Trophoblast cell (in vitro differentiated cells and primary cell): ENCODE data around the gene EEFSEC.
A peak's percentile ranks its signal among the peaks of the same experiment; 100 is the strongest.

Experiments used
- DNase-seq, 2 donors: peaks; one replicate each; pipeline ENCODE4 v3.0.0-alpha.2; 2016
- H2AFZ ChIP-seq: 2 replicates; pipeline ENCODE4 v1.6.1; 2013; ENCODE audit warnings: low read length, moderate library complexity, mild to moderate bottlenecking; ENCODE audit not compliant: insufficient read depth, poor library complexity
- H2AK5ac ChIP-seq: 2 replicates; pipeline ENCODE4 v1.6.1; 2013; ENCODE audit warnings: mild to moderate bottlenecking, low read length
- H2BK120ac ChIP-seq: 2 replicates; pipeline ENCODE4 v1.6.1; 2013; ENCODE audit warnings: low read length, mild to moderate bottlenecking, moderate library complexity; ENCODE audit not compliant: insufficient read depth, poor library complexity
- H2BK12ac ChIP-seq: 2 replicates; pipeline ENCODE4 v1.6.1; 2013; ENCODE audit warnings: mild to moderate bottlenecking, low read length, moderate library complexity
- H2BK5ac ChIP-seq: 2 replicates; pipeline ENCODE4 v1.6.1; 2013; ENCODE audit warnings: low read length, low read depth, moderate library complexity, mild to moderate bottlenecking; ENCODE audit not compliant: poor library complexity
- H3K14ac ChIP-seq: 2 replicates; pipeline ENCODE4 v1.6.1; 2013; ENCODE audit warnings: mild to moderate bottlenecking, low read length
- H3K18ac ChIP-seq: 2 replicates; pipeline ENCODE4 v1.6.1; 2013; ENCODE audit warnings: mild to moderate bottlenecking, low read length
- H3K23ac ChIP-seq: 2 replicates; pipeline ENCODE4 v1.6.1; 2013; ENCODE audit warnings: low read length
- H3K27ac ChIP-seq: 2 replicates; pipeline ENCODE4 v1.5.1; 2013; ENCODE audit warnings: low read depth, mild to moderate bottlenecking, inconsistent platforms, low read length, moderate library complexity
- H3K27me3 ChIP-seq: 2 replicates; pipeline ENCODE4 v1.6.1; 2013; ENCODE audit warnings: inconsistent platforms, mild to moderate bottlenecking, low read length, moderate library complexity; ENCODE audit not compliant: insufficient read depth
- H3K36me3 ChIP-seq, 2 experiments: 1 replicate in 1 of 2; 2 replicates in 1 of 2; pipeline ENCODE4 v1.6.1; 2013; ENCODE audit warnings: low read length in 2 of 2, mild to moderate bottlenecking in 2 of 2, moderate library complexity in 1 of 2; ENCODE audit not compliant: insufficient read depth in 2 of 2, control insufficient read depth in 1 of 2
- H3K4ac ChIP-seq: 2 replicates; pipeline ENCODE4 v1.6.1; 2013; ENCODE audit warnings: low read depth, mild to moderate bottlenecking, low read length, moderate library complexity
- H3K4me1 ChIP-seq, 2 experiments: 1 replicate in 1 of 2; 2 replicates in 1 of 2; pipeline ENCODE4 v1.6.1; 2013; ENCODE audit warnings: low read length in 2 of 2, mild to moderate bottlenecking in 2 of 2, moderate library complexity in 1 of 2; ENCODE audit not compliant: insufficient read depth in 2 of 2, control insufficient read depth in 1 of 2
- H3K4me2 ChIP-seq: 2 replicates; pipeline ENCODE4 v1.6.1; 2013; ENCODE audit warnings: inconsistent platforms, mild to moderate bottlenecking, low read length, moderate library complexity
- H3K4me3 ChIP-seq: 2 replicates; pipeline ENCODE4 v1.5.1; 2013; ENCODE audit warnings: mild to moderate bottlenecking, low read depth, low read length, inconsistent platforms
- H3K79me1 ChIP-seq: one replicate; pipeline ENCODE4 v1.6.1; 2013; ENCODE audit warnings: low read length
- H3K79me2 ChIP-seq: 2 replicates; pipeline ENCODE4 v1.6.1; 2013; ENCODE audit warnings: low read length, mild to moderate bottlenecking; ENCODE audit not compliant: control insufficient read depth, insufficient read depth, poor library complexity
- H3K9ac ChIP-seq: 2 replicates; pipeline ENCODE4 v1.6.1; 2013; ENCODE audit warnings: mild to moderate bottlenecking, low read length
- H3K9me3 ChIP-seq: 2 replicates; pipeline ENCODE4 v1.6.1; 2013; ENCODE audit warnings: low read depth, mild to moderate bottlenecking, control low read depth, inconsistent platforms, low read length; ENCODE audit not compliant: insufficient read depth
- H4K12ac ChIP-seq: 2 replicates; pipeline ENCODE4 v1.6.1; 2013; ENCODE audit warnings: low read depth, mild to moderate bottlenecking, low read length, moderate library complexity
- H4K8ac ChIP-seq: 2 replicates; pipeline ENCODE4 v1.6.1; 2013; ENCODE audit warnings: low read depth, mild to moderate bottlenecking, low read length, moderate library complexity
- H4K91ac ChIP-seq: one replicate; pipeline ENCODE4 v1.6.1; 2013; ENCODE audit warnings: low read depth, mild to moderate bottlenecking, low read length, moderate library complexity
- WGBS: extraction: QIAGEN DNeasy Blood & Tissue Kit; methylation state at CpG from one replicate; pipeline ENCODE4 v1.1.7; 2013; ENCODE audit warnings: missing lambda C conversion rate; ENCODE audit not compliant: insufficient read length, insufficient coverage; ENCODE audit errors: extremely low coverage; 5-methylcytosine and 5-hydroxymethylcytosine counted together

EEFSEC gene

DNA sequence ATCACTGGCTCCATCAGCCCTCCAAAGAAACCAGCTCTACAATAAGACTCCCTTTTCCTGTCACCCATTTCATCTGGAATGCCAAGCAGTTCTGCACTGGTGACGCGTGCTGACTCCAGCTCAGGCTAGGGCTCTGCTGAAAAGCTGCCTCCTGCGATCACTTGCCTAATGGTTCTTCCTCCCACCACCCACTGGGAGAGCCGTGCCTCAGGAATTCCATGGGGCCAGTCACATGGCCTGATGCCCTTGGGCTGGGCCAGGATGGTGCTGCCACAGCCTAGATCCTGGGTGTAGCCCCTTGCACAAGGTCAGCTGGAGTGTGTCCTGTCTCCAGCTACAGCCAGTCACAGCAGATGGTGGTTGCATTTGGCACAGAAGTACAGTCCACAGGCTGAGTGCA is 214.5 kb downstream of the EEFSEC start:
- Histone ChIP-seq H4K12ac (no peak overlapping the region), H4K91ac (no peak overlapping the region), H3K27me3 (no peaks in the 10 kb centered on the region), H3K14ac (no peak overlapping the region), H3K18ac (no peak overlapping the region), H3K4me3 (no peak overlapping the region), H3K79me2 (no peaks in the 10 kb centered on the region), H3K4me1 (no peaks in the 10 kb centered on the region), H3K9ac (no peak overlapping the region), H2BK12ac (no peak overlapping the region), H3K36me3 (peaks cover 0 to 7% of the 10 kb centered on the region in 2 experiments), H2BK120ac (no peak overlapping the region), H2AK5ac (no peak overlapping the region), H3K9me3 (no peaks in the 10 kb centered on the region), H2AFZ (no peak overlapping the region), H3K23ac (no peak overlapping the region), H3K79me1 (no peaks in the 10 kb centered on the region), H4K8ac (no peak overlapping the region), H3K27ac (no peak overlapping the region), H2BK5ac (no peak overlapping the region), H3K4me2 (no peak overlapping the region), H3K4ac (no peak overlapping the region)
- no peak for DNase-seq
- WGBS: no CpG with 5 or more reads among the region's 4 CpGs

- WGBS: no CpG with 5 or more reads among the region's 7 CpGs
- no peak overlapping the region for H3K27ac ChIP-seq
Measured at GRCh38 chr3:128368626-128369025, 215.3 kb downstream of the EEFSEC start.

DNA sequence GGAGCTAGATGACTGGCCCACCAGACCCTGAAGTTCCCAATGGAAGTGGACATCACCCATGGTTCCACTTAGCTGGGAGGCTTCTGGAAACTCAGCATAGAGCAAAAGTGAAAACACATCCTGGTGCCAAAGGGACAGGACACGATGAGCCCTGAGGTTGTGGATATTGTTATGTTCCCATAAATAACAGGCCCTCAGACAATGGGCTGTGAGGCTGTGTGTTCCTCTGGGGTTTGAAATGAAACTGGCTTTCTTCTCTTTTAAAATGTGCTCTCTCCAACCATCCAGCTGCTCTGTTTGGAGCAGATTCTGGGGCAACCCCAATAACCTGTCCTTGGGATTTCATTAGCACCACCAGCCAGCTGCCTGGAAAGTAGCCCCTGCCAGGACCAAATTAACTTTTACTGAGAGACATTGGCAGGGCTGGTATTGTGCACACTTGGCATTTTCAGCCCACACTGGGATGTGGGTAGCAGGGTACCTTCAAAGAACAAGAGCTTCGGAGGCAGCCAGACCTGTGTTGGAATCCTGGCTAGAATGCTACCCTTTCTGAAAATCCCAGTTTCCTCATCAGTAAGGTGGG is 215.9 kb downstream of the EEFSEC start:
- DNase-seq: no peak
- Histone ChIP-seq H3K18ac (no peak overlapping the region), H3K79me2 (no peaks in the 10 kb centered on the region), H4K8ac (no peak overlapping the region), H2BK5ac (no peak overlapping the region), H3K36me3 (peaks cover 2 to 3% of the 10 kb centered on the region in 2 experiments), H3K27me3 (no peaks in the 10 kb centered on the region), H3K23ac (no peak overlapping the region), H3K14ac (no peak overlapping the region), H2BK12ac (no peak overlapping the region), H3K4me1 (no peaks in the 10 kb centered on the region), H2AK5ac (no peak overlapping the region), H2AFZ (no peak overlapping the region), H4K12ac (no peak overlapping the region), H3K4me2 (no peak overlapping the region), H3K4me3 (no peak overlapping the region), H4K91ac (no peak overlapping the region), H3K4ac (no peak overlapping the region), H3K27ac (no peak overlapping the region), H3K9ac (no peak overlapping the region), H3K79me1 (no peaks in the 10 kb centered on the region), H2BK120ac (no peak overlapping the region), H3K9me3 (no peaks in the 10 kb centered on the region)
- no CpG with 5 or more reads among the region's 2 CpGs for whole genome bisulfite sequencing

More at GRCh38 chr3:128368626-128369025, 215.3 kb downstream of the EEFSEC start:
- Histone ChIP-seq H3K4me2 (no peak overlapping the region), H3K79me2 (no peaks in the 10 kb centered on the region), H3K79me1 (no peaks in the 10 kb centered on the region), H2BK12ac (no peak overlapping the region), H2AFZ (no peak overlapping the region), H4K91ac (no peak overlapping the region), H3K23ac (no peak overlapping the region), H4K12ac (no peak overlapping the region), H3K4me1 (no peaks in the 10 kb centered on the region), H3K9me3 (no peaks in the 10 kb centered on the region), H2AK5ac (no peak overlapping the region), H3K4me3 (no peak overlapping the region), H4K8ac (no peak overlapping the region), H3K36me3 (peaks cover 0 to 3% of the 10 kb centered on the region in 2 experiments), H3K9ac (no peak overlapping the region), H3K14ac (no peak overlapping the region), H3K27me3 (no peaks in the 10 kb centered on the region), H3K18ac (no peak overlapping the region), H3K4ac (no peak overlapping the region), H2BK120ac (no peak overlapping the region), H2BK5ac (no peak overlapping the region)
- DNase-seq: no peak

- no peak overlapping the region for H3K4me2 ChIP-seq
- no peak overlapping the region for H3K23ac ChIP-seq
- H4K91ac ChIP-seq: no peak overlapping the region
- H3K4ac ChIP-seq: no peak overlapping the region
- no peaks in the 10 kb centered on the region for H3K79me1 ChIP-seq
- H3K9me3 ChIP-seq: no peaks in the 10 kb centered on the region
- H3K4me1 ChIP-seq: no peaks in the 10 kb centered on the region
- no peak overlapping the region for H4K12ac ChIP-seq
- H2BK5ac ChIP-seq: no peak overlapping the region
- no peak overlapping the region for H2BK120ac ChIP-seq
- no peaks in the 10 kb centered on the region for H3K79me2 ChIP-seq
- H3K27me3 ChIP-seq: no peaks in the 10 kb centered on the region
- H4K8ac ChIP-seq: no peak overlapping the region
- no CpG with 5 or more reads among the region's 10 CpGs for WGBS
- no peak overlapping the region for H2BK12ac ChIP-seq
- H3K14ac ChIP-seq: no peak overlapping the region
- H3K36me3 ChIP-seq: peaks cover 2 to 3% of the 10 kb centered on the region in 2 experiments
- no peak overlapping the region for H2AK5ac ChIP-seq
- H3K27ac ChIP-seq: no peak overlapping the region
- H3K9ac ChIP-seq: no peak overlapping the region
- DNase-seq: no peak
- no peak overlapping the region for H3K18ac ChIP-seq
- peak overlapping the region; percentile 3 for H2AFZ ChIP-seq
- no peak overlapping the region for H3K4me3 ChIP-seq
Measured at GRCh38 chr3:128369881-128370642, 216.8 kb downstream of the EEFSEC start.
